ENCODE data around the gene PLD3.

PLD3 gene

GRCh38 chr19:40342644-40343311, 5.7 kb upstream of the PLD3 start:
- H3K27me3 ChIP-seq (ENCODE audit: control insufficient read depth in 1 of 2, insufficient read depth in 2 of 2, low read length in 2 of 2) = no peaks in the 10 kb centered on the region
- H3K9ac ChIP-seq (ENCODE audit: low read depth in 1 of 2, low read length in 2 of 2) = no peak overlapping the region
- H3K27ac ChIP-seq (ENCODE audit: low read depth, low read length) = no peak overlapping the region
- H3K9me3 ChIP-seq (ENCODE audit: control insufficient read depth in 1 of 2, low read length in 2 of 2) = no peaks in the 10 kb centered on the region
- peaks cover 5 to 8% of the 10 kb centered on the region in 2 donors for H3K4me1 ChIP-seq (ENCODE audit: control insufficient read depth in 1 of 2, insufficient read depth in 2 of 2, low read length in 2 of 2)
- H3K36me3 ChIP-seq (ENCODE audit: control insufficient read depth in 1 of 2, insufficient read depth in 2 of 2, low read length in 2 of 2) = peaks cover 3 to 13% of the 10 kb centered on the region in 2 donors
- H3K4me3 ChIP-seq (ENCODE audit: low read depth in 1 of 2, low read length in 2 of 2) = no peak overlapping the region

- H3K9me3 ChIP-seq (ENCODE audit: control insufficient read depth in 1 of 2, low read length in 2 of 2) = no peaks in the 10 kb centered on the region
- no peak overlapping the region for H3K27ac ChIP-seq (ENCODE audit: low read depth, low read length)
- H3K4me1 ChIP-seq (ENCODE audit: control insufficient read depth in 1 of 2, insufficient read depth in 2 of 2, low read length in 2 of 2) = peaks cover 10 to 14% of the 10 kb centered on the region in 2 donors
- H3K36me3 ChIP-seq (ENCODE audit: control insufficient read depth in 1 of 2, insufficient read depth in 2 of 2, low read length in 2 of 2) = peaks cover 0 to 7% of the 10 kb centered on the region in 2 donors
- H3K27me3 ChIP-seq (ENCODE audit: control insufficient read depth in 1 of 2, insufficient read depth in 2 of 2, low read length in 2 of 2) = no peaks in the 10 kb centered on the region
- H3K9ac ChIP-seq (ENCODE audit: low read depth in 1 of 2, low read length in 2 of 2) = no peak overlapping the region
- no peak overlapping the region for H3K4me3 ChIP-seq (ENCODE audit: low read depth in 1 of 2, low read length in 2 of 2)
These were observed 4.1 kb upstream of the PLD3 start for GRCh38 chr19:40344422-40344821.

GRCh38 chr19:40348961-40349507, 539 bp downstream of the PLD3 start:
- Histone ChIP-seq H3K27ac (ENCODE audit: low read depth, low read length) (no peak overlapping the region), H3K36me3 (ENCODE audit: control insufficient read depth in 1 of 2, insufficient read depth in 2 of 2, low read length in 2 of 2) (peaks cover 0 to 3% of the 10 kb centered on the region in 2 donors), H3K4me1 (ENCODE audit: control insufficient read depth in 1 of 2, insufficient read depth in 2 of 2, low read length in 2 of 2) (peaks cover 11 to 15% of the 10 kb centered on the region in 2 donors), H3K27me3 (ENCODE audit: control insufficient read depth in 1 of 2, insufficient read depth in 2 of 2, low read length in 2 of 2) (no peaks in the 10 kb centered on the region), H3K9ac (ENCODE audit: low read depth in 1 of 2, low read length in 2 of 2) (peak overlapping the region; percentile 74 to 94), H3K9me3 (ENCODE audit: control insufficient read depth in 1 of 2, low read length in 2 of 2) (no peaks in the 10 kb centered on the region), H3K4me3 (ENCODE audit: low read depth in 1 of 2, low read length in 2 of 2) (peak overlapping the region; percentile 85 to 93)

GRCh38 chr19:40355975-40356680, 7.6 kb downstream of the PLD3 start:
- Histone ChIP-seq H3K9ac (ENCODE audit: low read depth in 1 of 2, low read length in 2 of 2) (no peak overlapping the region), H3K27ac (ENCODE audit: low read depth, low read length) (no peak overlapping the region), H3K4me3 (ENCODE audit: low read depth in 1 of 2, low read length in 2 of 2) (no peak overlapping the region), H3K36me3 (ENCODE audit: control insufficient read depth in 1 of 2, insufficient read depth in 2 of 2, low read length in 2 of 2) (no peaks in the 10 kb centered on the region), H3K9me3 (ENCODE audit: control insufficient read depth in 1 of 2, low read length in 2 of 2) (no peaks in the 10 kb centered on the region), H3K27me3 (ENCODE audit: control insufficient read depth in 1 of 2, insufficient read depth in 2 of 2, low read length in 2 of 2) (no peaks in the 10 kb centered on the region), H3K4me1 (ENCODE audit: control insufficient read depth in 1 of 2, insufficient read depth in 2 of 2, low read length in 2 of 2) (no peaks in the 10 kb centered on the region)

GRCh38 chr19:40356681-40357595, 8.4 kb downstream of the PLD3 start:
- H3K4me3 ChIP-seq (ENCODE audit: low read depth in 1 of 2, low read length in 2 of 2) = no peak overlapping the region
- H3K4me1 ChIP-seq (ENCODE audit: control insufficient read depth in 1 of 2, insufficient read depth in 2 of 2, low read length in 2 of 2) = no peaks in the 10 kb centered on the region
- H3K27ac ChIP-seq (ENCODE audit: low read depth, low read length) = no peak overlapping the region
- H3K27me3 ChIP-seq (ENCODE audit: control insufficient read depth in 1 of 2, insufficient read depth in 2 of 2, low read length in 2 of 2) = no peaks in the 10 kb centered on the region
- no peak overlapping the region for H3K9ac ChIP-seq (ENCODE audit: low read depth in 1 of 2, low read length in 2 of 2)
- H3K36me3 ChIP-seq (ENCODE audit: control insufficient read depth in 1 of 2, insufficient read depth in 2 of 2, low read length in 2 of 2) = no peaks in the 10 kb centered on the region
- H3K9me3 ChIP-seq (ENCODE audit: control insufficient read depth in 1 of 2, low read length in 2 of 2) = no peaks in the 10 kb centered on the region

- no peak overlapping the region for H3K9ac ChIP-seq (ENCODE audit: low read depth in 1 of 2, low read length in 2 of 2)
- H3K27ac ChIP-seq (ENCODE audit: low read depth, low read length) = no peak overlapping the region
These were observed 9.1 kb downstream of the PLD3 start for GRCh38 chr19:40357640-40358039.

GRCh38 chr19:40358773-40359172, 10.3 kb downstream of the PLD3 start:
- Histone ChIP-seq H3K9ac (ENCODE audit: low read depth in 1 of 2, low read length in 2 of 2) (no peak overlapping the region), H3K9me3 (ENCODE audit: control insufficient read depth in 1 of 2, low read length in 2 of 2) (no peaks in the 10 kb centered on the region), H3K4me3 (ENCODE audit: low read depth in 1 of 2, low read length in 2 of 2) (no peak overlapping the region), H3K4me1 (ENCODE audit: control insufficient read depth in 1 of 2, insufficient read depth in 2 of 2, low read length in 2 of 2) (no peaks in the 10 kb centered on the region), H3K27ac (ENCODE audit: low read depth, low read length) (no peak overlapping the region), H3K27me3 (ENCODE audit: control insufficient read depth in 1 of 2, insufficient read depth in 2 of 2, low read length in 2 of 2) (no peaks in the 10 kb centered on the region), H3K36me3 (ENCODE audit: control insufficient read depth in 1 of 2, insufficient read depth in 2 of 2, low read length in 2 of 2) (no peaks in the 10 kb centered on the region)

More at GRCh38 chr19:40357640-40358039, 9.1 kb downstream of the PLD3 start:
- Histone ChIP-seq H3K4me3 (ENCODE audit: low read depth in 1 of 2, low read length in 2 of 2) (no peak overlapping the region), H3K4me1 (ENCODE audit: control insufficient read depth in 1 of 2, insufficient read depth in 2 of 2, low read length in 2 of 2) (no peaks in the 10 kb centered on the region), H3K27me3 (ENCODE audit: control insufficient read depth in 1 of 2, insufficient read depth in 2 of 2, low read length in 2 of 2) (no peaks in the 10 kb centered on the region), H3K9me3 (ENCODE audit: control insufficient read depth in 1 of 2, low read length in 2 of 2) (no peaks in the 10 kb centered on the region), H3K36me3 (ENCODE audit: control insufficient read depth in 1 of 2, insufficient read depth in 2 of 2, low read length in 2 of 2) (no peaks in the 10 kb centered on the region)

GRCh38 chr19:40360020-40360707, 11.7 kb downstream of the PLD3 start:
- Histone ChIP-seq H3K36me3 (ENCODE audit: control insufficient read depth in 1 of 2, insufficient read depth in 2 of 2, low read length in 2 of 2) (no peaks in the 10 kb centered on the region), H3K4me1 (ENCODE audit: control insufficient read depth in 1 of 2, insufficient read depth in 2 of 2, low read length in 2 of 2) (no peaks in the 10 kb centered on the region), H3K27me3 (ENCODE audit: control insufficient read depth in 1 of 2, insufficient read depth in 2 of 2, low read length in 2 of 2) (no peaks in the 10 kb centered on the region), H3K9ac (ENCODE audit: low read depth in 1 of 2, low read length in 2 of 2) (no peak overlapping the region), H3K4me3 (ENCODE audit: low read depth in 1 of 2, low read length in 2 of 2) (no peak overlapping the region), H3K9me3 (ENCODE audit: control insufficient read depth in 1 of 2, low read length in 2 of 2) (no peaks in the 10 kb centered on the region), H3K27ac (ENCODE audit: low read depth, low read length) (no peak overlapping the region)

- no peaks in the 10 kb centered on the region for H3K4me1 ChIP-seq (ENCODE audit: control insufficient read depth in 1 of 2, insufficient read depth in 2 of 2, low read length in 2 of 2)
- H3K27ac ChIP-seq (ENCODE audit: low read depth, low read length) = no peak overlapping the region
- H3K4me3 ChIP-seq (ENCODE audit: low read depth in 1 of 2, low read length in 2 of 2) = no peak overlapping the region
- no peaks in the 10 kb centered on the region for H3K36me3 ChIP-seq (ENCODE audit: control insufficient read depth in 1 of 2, insufficient read depth in 2 of 2, low read length in 2 of 2)
- no peak overlapping the region for H3K9ac ChIP-seq (ENCODE audit: low read depth in 1 of 2, low read length in 2 of 2)
- no peaks in the 10 kb centered on the region for H3K27me3 ChIP-seq (ENCODE audit: control insufficient read depth in 1 of 2, insufficient read depth in 2 of 2, low read length in 2 of 2)
- H3K9me3 ChIP-seq (ENCODE audit: control insufficient read depth in 1 of 2, low read length in 2 of 2) = no peaks in the 10 kb centered on the region
These were observed 12.3 kb downstream of the PLD3 start for GRCh38 chr19:40360708-40361241.

All from duodenal mucosa (tissue), 2 donors.